GM12874 (cell line): ENCODE measurements around the gene RBM47.

ENCODE experiments used
- CTCF ChIP-seq: IDR thresholded peaks from 2 replicates; pipeline ENCODE4 v1.5.1; 2011; ENCODE audit warnings: low read depth, mild to moderate bottlenecking, control low read depth, low read length, moderate library complexity; ENCODE audit not compliant: insufficient read depth

RBM47 gene

GRCh38 chr4:40661803-40662202, 32.1 kb upstream of the RBM47 start:
- TF ChIP-seq CTCF: no peak

GRCh38 chr4:40656201-40656863, 26.7 kb upstream of the RBM47 start:
- no peak for TF ChIP-seq CTCF

- no peak for TF ChIP-seq CTCF
These were observed 21.6 kb upstream of the RBM47 start for GRCh38 chr4:40651280-40651679.

- no peak for TF ChIP-seq CTCF
These were observed 19.7 kb upstream of the RBM47 start for GRCh38 chr4:40649321-40649720.

- TF ChIP-seq CTCF: no peak
These were observed 19.1 kb upstream of the RBM47 start for GRCh38 chr4:40648742-40649281.

- TF ChIP-seq CTCF: no peak
These were observed 18.5 kb upstream of the RBM47 start for GRCh38 chr4:40648131-40648530.

GRCh38 chr4:40645586-40645985, 15.9 kb upstream of the RBM47 start:
- TF ChIP-seq CTCF: no peak
